NCI-H524 (cell line): Measurements from ENCODE around the gene FYTTD1.

Source experiments
- DNase-seq, 2 experiments: peaks; one replicate each; lab custom pipeline; 2025; lab: John Stamatoyannopoulos, UW

Gene FYTTD1

DNA sequence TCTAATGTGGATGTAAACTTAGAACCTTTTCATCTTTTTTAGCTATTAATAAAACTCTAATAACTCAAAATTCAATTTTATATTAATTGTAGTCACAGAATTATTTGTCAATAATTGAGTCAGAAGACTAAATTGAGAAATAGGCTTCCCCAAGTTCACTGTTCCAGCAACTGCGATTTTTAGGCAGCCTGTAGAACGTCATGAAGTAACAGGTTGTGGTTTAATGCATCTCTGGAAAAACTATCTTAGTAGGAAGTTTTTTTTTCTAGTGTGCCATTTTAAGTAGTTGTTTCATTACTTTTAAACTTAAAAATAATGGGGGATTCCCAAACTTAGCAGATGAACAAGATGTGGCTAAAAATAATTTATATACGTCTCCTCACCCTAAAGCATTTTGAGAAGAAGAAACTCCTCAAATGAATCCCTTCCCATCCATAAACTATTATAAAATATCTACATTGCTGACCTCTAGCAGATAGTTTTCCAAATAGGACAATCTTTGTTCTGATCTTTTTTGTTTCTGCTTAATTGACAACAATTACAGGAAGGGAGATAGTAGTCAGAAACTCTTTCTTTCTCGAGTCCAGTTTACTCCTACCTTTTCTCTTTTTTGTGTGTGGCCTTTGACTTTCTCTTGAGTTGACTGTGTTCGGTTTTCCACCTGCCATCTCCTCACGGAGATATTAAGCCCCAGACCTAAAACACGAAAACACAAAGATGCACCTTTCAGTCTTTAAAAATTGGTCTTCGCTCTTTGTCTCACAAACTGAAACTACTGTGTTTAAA, 84.4 kb downstream of the FYTTD1 start:
- no peak for DNase-seq

DNA sequence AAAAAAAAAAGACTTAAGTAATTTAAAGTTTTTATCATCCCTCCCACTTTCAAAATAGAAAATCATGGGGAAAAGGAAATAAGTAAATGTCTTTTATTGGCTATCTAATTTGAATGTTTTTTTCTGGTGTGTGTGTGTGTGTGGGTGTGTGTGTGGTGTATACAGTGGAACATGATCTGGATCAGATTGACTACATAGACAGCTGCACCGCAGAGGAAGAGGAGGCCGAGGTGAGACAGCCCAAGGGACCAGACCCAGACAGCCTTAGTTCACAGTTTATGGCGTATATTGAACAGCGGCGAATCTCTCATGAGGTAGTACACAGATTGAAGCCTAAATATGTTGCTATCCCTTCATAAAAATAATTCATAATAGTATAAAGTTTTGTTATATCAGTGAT, 85.8 kb downstream of the FYTTD1 start:
- DNase-seq, result no peak

DNA sequence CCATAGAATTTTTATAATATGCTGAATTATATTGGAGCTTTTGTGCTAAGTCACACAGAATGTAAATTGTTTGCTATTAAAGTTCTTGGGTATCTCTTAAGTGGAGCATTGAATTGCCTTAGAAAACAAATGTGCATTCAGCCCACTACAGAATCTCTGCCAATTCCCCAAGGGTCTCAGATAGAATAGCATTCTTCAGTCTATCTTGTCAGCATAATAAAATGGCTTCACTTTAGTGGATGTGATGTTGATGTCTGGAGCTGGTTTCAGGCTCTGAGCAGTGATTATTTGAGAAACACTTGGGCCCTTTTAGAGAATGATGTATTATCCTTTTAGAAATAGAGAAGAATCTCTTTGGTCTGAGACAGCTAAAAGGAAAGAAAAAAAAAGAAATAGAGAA, 86.6 kb downstream of the FYTTD1 start:
- no peak for DNase-seq
